Prostate gland (tissue), 2 donors: Measurements from ENCODE around the gene SRPRA.

Experiments
- CTCF ChIP-seq, 4 experiments: fragments of 200-600 bp in 2 of 4; fragments of 450-650 bp in 2 of 4; sonication (generic) in 2 of 4; IDR thresholded peaks; 1 replicate in 3 of 4; 2 replicates in 1 of 4; pipeline ENCODE4 v1.5.1; 2016 to 2019; ENCODE audit warnings: antibody characterized with exemption in 4 of 4, mild to moderate bottlenecking in 2 of 4, moderate library complexity in 2 of 4
- POLR2A ChIP-seq: fragments of 450-650 bp; IDR thresholded peaks from one replicate; pipeline ENCODE4 v1.6.1; 2016; ENCODE audit warnings: antibody characterized with exemption, mild to moderate bottlenecking
- POLR2AphosphoS5 ChIP-seq: sonication (generic); formaldehyde crosslinking; IDR thresholded peaks from one replicate; pipeline ENCODE4 v1.6.1; 2017; ENCODE audit warnings: antibody characterized with exemption

GRCh38 chr11:126312961-126313360 is 44.3 kb upstream of the SRPRA start:
- no peak for TF ChIP-seq CTCF (IDR thresholded peaks at IDR 0.05)
- TF ChIP-seq POLR2AphosphoS5 = no peak
- TF ChIP-seq POLR2A = no peak
